Lung microvascular endothelial cell (primary cell): ENCODE measurements around the gene SHE. TPM values are rescaled to one million over a fixed set of nuclear protein-coding genes. Genes with fewer than 3 reads are reported as not detected.

Source experiments
- DNase-seq, 2 donors: peaks; one replicate each; pipeline versions ENCODE4 v3.0.0 to v3.0.0-alpha.2; 2010; ENCODE audit warnings: low read depth in 2 of 2
- total RNA-seq: library from RNA; depleted of rRNA; stranded (reverse); fragments of >200 nt; gene quantifications from 2 replicates; pipeline ENCODE4 v1.2.1, GENCODE V29; 2014

The SHE gene
- total RNA-seq, 1 donor from 2014 or later: 91.7 TPM

DNA sequence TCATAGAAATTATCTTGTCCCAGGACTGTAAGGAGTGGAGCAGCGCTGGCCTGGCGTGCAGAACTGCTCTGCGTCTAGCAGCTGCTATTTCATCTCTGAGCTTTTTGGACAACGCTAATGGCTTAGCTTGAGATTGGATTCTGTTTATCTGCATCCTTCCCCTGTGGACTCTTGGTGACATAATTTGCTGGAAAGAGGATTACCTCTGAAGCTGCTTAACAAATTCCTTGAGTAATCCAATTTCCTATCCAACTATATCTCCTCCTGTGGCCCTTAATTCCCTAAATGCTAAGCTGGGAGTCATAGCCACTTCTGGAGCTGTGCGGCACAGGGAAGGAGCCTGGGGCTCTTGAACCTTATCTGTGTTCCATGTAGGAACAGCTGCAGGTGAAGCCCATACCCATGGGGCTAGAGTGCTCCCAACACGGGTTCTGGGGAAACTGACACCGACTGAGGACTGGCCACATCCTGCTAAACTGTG, 53.8 kb downstream of the SHE start:
- no peak for DNase-seq

- no peak for DNase-seq
These were observed 55.4 kb downstream of the SHE start for GRCh38 chr1:154446789-154447188.

DNA sequence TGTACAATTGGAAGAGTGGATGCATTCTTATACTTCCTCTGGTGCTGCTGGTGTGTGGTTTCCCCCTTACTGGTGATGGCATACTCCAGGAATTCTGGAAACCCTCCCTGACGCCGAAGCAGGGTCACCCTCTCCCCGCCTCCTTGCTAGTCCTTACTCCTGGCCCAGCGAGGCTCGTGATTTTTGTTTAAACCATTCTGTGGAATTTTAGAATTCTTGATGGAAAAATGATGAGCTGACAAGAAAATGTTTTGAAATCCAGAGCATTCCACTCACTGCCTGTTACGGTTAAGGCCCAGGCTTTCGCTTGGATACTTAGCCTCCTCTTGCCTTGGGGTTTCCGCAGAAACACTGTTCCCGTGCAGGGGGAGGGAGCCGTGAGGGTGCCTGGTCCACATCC, 55.9 kb downstream of the SHE start:
- DNase-seq: peak in 1 of 2 donors; percentile 40

DNA sequence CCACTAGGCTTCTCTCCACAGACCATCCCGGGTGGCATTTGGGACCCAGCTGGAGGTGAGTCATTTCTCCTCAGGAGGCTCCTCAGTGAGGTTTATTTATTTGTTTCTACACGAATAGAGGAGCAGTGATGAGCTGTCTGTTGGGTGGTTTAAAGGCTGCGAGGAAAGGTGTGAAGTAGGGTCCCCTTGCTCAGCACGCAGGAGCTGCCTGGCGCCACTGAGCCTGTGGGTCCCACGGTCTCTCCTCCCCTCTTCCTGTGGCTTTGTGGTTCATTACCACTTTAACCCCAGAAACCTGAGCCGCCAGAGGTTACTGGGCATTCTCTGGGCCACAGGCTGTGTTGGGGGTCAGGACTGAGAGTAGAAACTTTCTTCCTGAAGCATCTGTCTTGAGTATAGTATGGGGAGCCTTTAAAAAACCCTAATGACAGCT, 57.2 kb downstream of the SHE start:
- peak in 1 of 2 donors; percentile 54 for DNase-seq

DNA sequence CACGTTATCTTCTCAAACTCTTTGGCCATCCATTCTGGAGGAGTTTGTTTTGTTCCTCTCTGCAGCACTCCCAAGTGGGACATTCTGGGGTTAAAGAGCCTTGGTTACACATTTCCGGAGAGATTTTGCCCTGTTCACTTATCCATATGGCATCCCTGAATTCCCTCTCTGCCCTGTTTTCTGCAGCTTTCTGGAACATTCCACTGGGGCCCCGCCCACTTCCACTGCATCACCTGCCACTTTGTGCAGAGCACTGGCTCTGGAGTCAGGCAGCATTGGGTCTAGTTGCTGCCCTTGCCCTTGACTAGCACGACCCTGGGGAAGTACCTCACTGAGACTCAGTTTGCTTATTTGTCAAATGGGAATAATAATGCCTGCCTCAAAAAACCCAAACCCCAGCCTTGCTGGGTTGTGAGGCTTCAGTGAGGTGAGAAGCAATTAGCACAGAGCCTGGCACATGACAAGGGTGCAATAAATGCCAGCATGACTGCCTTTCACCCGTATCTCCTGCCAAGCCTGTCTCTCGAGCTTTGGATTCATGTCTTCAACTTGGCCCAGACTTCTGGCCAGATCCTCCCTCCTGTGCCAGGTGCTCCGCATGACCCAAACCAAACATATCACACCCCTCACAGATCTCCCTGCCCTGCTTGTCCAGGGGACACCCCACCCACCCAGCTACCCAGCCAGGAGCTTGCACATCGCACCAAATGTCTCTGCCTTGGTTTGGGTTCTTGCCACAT, 58.8 kb downstream of the SHE start:
- no peak for DNase-seq

DNA sequence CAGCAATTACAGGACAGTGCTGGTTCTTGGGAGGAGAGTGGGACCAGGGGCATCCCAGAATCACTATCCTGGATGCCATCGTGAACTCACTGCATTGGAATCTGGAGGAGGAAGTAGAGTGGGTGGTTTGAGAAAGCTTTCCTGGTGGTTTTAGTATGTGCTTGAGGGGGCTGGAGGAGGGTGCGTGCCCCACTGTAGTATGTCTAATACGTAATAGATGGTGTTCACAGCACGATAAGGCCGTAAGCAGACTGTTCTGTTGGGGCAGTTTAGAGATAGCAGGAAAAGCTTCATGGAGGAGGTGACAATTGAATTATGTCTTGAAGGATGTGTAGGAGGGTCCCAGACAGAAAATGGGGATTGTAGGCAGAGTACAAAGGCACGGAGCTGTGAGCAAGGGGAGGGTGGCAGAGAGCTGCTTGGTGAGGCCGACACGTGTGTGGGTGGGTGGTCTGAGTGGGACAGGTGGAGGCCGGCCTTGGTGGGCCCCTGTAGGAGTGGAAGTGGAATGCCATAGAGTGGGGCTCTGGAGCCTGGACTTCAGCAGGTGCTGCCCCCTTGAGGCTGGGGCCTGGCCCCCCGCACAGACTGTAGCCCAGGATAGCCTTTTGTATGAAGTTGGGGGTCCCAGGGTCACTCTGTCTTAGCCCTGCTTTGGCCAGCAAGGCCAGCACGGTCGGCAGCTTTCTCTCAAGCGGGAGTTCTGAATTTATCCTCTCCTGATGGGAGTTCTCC, 60.0 kb downstream of the SHE start:
- DNase-seq: peak; percentile 24 to 42

DNA sequence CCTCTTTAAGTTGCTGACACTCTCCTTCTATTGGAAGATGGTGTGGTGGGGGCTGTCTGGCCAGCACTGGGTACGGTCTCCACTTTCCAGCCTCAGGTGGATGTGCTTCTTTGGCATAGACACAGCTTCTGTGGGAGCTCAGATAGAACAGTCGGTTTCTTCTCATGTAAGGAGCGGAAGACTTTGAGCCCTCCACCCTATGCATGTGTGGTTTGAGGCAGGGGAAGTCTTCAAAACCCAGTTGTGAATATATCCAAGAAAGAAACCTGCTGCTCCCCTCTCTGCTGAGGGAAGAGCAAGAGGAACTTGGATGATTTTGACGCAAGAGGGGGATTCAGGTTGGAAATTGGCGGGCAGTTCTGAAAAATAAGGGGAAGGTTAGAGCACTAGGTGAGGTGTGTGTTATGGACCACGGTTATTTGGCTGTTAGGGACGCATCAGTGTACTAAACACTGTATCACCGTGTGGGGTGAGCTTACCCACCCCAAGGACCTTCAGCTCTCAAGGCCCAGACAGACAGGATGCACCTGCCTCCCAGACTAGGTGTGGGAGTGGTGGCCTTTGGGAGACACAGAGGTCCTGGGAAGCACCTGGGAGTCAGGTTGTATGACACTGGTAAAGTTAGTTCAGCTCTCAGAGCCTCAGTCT, 60.8 kb downstream of the SHE start:
- peak in 1 of 2 donors; percentile 21 for DNase-seq

- no peak for DNase-seq
These were observed 62.0 kb downstream of the SHE start for GRCh38 chr1:154440036-154440804.

- DNase-seq: no peak
These were observed 65.8 kb downstream of the SHE start for GRCh38 chr1:154436433-154436832.

DNA sequence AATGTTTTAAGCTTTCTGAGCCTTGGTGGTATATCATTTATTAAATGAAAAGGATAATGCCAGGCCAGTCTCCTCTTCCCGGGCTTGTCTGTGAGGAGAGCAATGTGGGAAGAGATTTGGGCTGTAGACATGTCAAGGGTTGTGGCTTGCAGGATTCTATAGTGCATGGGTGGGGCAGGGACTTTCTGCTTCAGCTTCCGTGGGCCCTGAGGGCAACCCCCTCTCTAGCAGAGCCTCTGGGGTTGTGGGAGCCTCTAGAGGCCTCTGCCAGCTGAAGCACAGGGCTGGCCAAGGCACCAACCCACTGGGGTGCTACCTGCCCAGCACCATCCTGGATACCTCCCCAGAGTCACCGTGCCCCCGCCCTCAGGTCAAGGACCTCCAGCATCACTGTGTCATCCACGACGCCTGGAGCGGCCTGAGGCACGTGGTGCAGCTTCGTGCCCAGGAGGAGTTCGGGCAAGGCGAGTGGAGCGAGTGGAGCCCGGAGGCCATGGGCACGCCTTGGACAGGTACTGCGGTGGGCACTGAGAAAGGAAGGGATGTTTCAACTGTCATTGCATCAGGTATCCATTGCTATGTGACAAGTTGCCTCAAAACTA, 66.5 kb downstream of the SHE start:
- no peak for DNase-seq

GRCh38 chr1:154434346-154435085, 67.7 kb downstream of the SHE start:
- peak in 1 of 2 donors; percentile 22 for DNase-seq

DNA sequence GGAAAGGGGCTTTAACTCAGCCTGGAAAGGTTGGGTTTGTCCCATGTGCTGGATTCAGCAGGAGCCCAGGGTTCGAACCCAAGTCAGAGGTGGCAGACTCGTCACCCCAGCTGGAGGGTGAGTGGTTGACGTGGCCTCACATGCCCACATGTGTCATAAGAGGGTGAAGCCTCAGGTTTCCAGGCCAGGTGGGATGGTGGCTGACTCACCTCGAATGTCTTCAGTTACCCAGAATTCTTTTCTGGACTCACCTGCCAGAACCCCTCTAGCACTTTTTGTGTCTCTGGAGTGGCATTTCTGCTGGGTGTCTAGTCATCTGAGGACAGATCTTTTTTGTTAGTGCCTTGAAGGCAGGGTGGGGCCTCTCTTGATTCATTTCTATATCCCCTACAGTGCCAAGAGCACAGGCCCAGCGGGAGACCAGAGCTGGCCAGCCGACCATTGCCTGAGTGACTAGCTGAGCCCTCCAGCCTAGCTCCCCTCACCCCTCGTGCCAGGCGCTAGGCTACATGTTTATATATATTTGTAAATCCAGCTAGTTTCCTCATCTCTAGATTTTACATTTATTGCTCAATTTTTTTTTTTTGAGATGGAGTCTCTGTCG, 68.9 kb downstream of the SHE start:
- no peak for DNase-seq

DNA sequence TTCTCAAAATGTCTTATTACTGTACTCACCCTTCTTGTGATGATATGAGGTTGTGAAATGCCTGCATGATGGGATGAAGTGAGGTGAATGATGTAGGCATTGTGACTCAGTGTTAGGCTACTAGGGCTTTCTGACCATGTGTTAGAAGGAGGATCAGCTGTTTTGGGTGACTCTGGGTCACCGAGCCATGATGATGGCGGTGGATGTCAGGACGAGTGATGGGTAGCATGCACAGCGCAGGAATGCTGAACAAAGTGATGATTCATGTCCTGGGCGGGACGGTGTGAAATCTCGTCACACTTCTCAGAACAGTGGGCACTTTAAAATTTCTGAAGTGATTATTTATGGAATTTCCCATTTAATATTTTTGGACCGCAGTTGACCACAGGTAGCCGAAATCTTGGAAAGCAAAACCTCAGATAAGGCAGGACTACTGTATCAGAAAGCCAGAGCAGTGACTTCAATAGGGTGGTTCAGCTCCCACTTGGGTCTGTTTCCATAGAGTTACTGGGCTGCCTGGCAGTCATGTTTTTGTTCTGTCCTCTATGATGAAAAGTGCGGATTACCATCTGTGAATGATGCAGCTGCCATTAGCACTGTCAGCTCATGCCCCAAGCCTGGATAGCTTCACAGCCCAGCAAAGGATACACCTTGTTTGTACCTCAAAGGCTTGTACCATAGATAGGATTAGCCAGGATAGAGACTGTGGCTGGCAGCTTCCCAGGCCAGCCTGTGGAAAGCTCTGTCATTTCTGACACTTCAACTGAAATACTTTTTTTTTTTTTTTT, 70.4 kb downstream of the SHE start:
- peak in 1 of 2 donors; percentile 86 for DNase-seq

DNA sequence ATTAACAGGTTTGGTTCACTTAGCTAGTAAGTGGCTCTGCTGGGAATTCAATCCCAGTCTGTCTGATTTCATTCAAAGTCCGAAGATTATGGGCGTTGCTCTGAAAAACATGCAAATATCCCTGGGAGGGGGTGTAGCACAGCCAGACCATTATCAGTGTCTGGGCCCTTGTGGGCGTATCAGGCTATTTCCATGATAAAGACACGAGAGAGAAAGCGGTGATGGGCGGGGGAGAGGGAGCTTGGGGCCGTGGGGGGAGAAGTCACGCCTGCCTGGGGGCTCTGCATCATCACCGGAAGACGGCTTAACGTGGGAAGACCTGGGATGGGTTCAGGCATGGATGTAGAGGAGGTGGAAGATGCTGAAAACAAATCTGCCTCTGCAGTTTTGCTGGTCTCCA, 71.3 kb downstream of the SHE start:
- DNase-seq: no peak

DNA sequence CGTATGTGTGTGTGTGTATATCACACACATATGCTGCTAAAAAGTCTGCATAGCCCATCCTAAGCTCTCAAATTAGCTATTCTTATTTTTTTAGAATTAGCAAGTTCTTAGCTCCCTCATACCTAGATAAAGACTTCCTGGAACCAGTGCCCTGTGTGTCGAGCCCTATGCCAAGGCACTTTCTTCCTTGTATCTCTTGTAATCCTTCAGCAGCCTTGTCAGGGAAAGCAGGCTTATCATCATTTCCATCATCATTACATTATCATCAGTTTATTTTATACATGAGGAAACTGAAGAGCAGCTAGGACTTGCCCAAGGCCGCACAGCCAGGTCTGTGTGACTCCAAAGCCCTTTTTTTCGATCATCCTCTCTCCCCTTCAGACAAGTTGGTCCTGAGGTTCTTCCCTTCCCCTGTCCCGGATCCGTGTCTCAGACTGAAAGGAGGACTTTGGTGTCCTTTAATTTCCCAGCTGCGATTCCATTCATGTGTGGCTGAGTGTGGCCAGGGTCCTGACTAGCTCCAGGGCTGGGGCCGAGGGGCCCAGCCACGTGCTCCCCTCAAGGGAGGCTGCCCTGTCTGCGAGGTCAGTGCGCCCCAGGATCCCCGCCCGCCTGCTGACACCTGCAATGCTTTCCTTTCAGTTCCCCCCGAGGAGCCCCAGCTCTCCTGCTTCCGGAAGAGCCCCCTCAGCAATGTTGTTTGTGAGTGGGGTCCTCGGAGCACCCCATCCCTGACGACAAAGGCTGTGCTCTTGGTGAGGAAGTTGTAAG, 72.2 kb downstream of the SHE start:
- no peak for DNase-seq
